GM18505 (cell line): Measurements from ENCODE around the gene SPEN.

Source experiments
- ATAC-seq: cut with Tn5 transposase; IDR thresholded peaks from one replicate; pipeline ENCODE4 v1.9.1; 2021; ENCODE audit not compliant: unreplicated experiment
- POLR2A ChIP-seq: IDR thresholded peaks from 4 replicates; pipeline ENCODE4 v1.6.1; 2011; ENCODE audit warnings: borderline replicate concordance; ENCODE audit not compliant: insufficient read depth, insufficient read length; ENCODE audit errors: extremely low read depth

Gene SPEN

DNA sequence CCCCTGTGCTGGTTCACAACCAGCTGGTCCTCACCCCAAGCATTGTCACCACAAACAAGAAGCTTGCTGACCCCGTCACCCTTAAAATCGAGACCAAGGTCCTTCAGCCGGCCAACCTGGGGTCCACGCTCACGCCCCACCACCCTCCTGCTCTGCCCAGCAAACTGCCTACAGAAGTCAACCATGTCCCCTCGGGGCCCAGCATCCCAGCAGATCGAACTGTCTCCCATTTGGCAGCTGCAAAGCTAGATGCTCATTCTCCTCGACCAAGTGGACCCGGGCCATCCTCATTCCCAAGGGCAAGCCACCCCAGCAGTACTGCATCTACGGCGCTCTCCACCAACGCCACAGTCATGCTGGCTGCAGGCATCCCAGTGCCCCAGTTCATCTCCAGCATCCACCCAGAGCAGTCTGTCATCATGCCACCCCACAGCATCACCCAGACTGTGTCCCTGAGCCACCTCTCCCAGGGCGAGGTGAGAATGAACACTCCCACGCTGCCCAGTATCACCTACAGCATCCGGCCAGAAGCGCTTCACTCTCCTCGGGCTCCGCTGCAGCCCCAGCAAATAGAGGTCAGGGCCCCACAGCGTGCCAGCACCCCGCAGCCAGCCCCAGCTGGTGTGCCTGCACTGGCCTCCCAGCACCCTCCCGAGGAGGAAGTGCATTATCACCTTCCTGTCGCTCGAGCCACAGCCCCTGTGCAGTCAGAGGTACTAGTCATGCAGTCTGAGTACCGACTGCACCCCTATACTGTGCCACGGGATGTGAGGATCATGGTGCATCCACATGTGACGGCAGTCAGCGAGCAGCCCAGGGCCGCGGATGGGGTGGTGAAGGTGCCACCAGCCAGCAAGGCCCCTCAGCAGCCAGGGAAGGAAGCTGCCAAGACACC, 87.8 kb downstream of the SPEN start:
- ATAC-seq, result no peak
- TF ChIP-seq POLR2A, result no peak

DNA sequence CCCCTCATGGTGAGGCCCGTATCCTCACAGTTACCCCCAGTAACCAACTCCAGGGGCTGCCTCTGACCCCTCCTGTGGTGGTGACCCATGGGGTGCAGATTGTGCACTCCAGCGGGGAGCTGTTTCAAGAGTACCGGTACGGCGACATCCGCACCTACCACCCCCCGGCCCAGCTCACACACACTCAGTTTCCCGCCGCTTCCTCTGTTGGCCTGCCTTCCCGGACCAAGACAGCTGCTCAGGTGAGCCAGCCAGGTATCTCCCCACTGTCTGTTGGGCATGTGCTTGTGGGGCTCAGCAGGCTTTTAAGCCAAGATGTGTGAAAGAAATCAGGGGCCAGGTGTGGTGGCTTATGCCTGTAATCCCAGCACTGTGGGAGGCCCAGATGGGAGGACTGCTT, 88.5 kb downstream of the SPEN start:
- TF ChIP-seq POLR2A, result no peak

DNA sequence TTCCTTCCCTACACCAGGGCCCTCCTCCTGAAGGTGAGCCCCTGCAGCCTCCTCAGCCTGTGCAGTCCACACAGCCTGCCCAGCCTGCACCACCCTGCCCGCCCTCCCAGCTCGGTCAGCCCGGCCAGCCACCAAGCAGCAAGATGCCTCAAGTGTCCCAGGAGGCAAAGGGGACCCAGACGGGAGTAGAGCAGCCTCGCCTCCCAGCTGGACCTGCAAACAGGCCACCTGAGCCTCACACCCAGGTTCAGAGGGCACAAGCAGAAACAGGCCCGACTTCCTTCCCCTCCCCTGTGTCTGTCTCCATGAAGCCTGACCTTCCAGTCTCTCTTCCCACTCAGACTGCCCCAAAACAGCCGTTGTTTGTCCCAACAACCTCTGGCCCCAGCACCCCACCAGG, 89.6 kb downstream of the SPEN start:
- no peak for TF ChIP-seq POLR2A
- ATAC-seq, result no peak

More for the DNA sequence above, 88.5 kb downstream of the SPEN start:
- no peak for ATAC-seq

DNA sequence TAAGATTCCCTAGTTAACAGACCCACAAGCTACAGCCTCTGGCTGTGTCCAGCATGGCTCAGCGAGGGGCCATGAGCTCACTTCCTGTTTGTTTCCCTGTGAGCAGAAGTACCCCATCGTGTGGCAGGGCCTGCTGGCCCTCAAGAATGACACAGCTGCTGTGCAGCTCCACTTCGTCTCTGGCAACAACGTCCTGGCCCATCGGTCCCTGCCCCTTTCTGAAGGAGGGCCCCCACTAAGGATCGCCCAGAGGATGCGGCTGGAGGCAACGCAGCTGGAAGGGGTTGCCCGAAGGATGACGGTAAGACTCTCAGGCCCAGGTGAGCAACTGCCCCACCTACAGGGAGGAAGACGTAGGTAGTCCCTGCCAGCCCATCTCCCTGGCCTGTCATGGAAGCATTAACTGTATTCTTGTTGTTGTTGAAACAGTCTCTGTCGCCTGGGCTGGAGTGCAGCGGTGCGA, 90.2 kb downstream of the SPEN start:
- no peak for ATAC-seq
- TF ChIP-seq POLR2A, result peak; percentile 19

DNA sequence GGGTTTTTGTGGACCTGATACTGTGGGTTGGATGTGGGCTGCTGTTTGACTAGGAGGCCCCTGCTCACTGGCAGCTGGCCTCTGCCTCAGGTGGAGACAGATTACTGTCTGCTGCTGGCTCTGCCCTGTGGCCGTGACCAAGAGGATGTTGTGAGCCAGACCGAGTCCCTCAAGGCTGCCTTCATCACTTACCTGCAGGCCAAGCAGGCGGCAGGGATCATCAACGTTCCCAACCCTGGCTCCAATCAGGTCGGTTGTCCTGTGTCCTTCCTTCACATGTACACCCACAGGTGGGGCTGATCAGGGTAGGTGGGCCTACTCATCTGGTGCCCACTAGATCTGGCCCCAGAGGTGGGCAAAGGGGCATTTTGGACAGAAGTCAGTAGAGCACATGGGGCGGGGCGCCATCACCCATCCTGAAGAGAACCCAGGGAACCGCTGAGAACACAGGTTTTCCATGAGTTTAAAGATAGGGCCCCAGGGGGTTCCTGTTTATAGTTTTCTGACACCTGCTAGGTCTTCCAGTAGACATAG, 91.2 kb downstream of the SPEN start:
- ATAC-seq, result no peak
- peak; percentile 15 for TF ChIP-seq POLR2A

DNA sequence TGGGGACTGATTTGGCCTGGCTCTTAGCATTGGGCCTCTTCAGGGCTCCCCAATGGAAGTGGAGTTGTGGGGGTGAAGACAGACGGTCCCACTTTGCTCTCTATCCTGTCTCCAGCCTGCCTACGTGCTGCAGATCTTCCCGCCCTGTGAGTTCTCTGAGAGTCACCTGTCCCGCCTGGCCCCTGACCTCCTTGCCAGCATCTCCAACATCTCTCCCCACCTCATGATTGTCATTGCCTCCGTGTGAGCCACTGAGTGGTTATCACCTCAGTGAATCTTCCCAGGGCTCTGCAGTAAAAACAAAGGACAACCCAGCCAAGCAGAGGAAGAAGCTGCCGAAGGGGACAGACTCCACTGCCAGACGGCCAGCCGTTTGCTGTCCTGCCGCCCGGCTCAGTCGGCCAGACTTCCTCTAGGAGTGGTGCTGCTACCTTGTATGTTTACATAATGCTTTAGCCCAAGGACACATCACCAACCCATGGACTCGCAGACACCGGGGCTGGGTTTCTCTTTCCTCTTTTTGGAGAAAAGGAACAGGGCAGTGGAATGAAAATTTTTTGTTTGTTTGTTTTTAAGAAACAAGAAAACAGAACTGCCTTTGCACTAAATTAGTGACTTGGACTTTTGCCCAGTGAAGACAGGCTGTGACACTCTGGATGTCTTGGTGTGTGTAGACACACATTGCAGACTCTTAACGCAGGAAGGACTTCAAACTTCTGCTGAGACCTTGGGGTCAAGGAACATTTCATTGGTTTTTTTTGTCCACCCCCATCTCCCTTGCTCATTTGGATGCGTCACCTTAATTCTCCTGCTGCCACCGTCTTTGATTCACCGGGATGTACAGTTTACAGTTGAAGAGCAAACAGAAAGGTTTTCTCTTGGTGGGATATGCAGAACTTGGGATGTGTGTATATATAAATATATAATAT, 91.9 kb downstream of the SPEN start:
- no peak for TF ChIP-seq POLR2A
- no peak for ATAC-seq

DNA sequence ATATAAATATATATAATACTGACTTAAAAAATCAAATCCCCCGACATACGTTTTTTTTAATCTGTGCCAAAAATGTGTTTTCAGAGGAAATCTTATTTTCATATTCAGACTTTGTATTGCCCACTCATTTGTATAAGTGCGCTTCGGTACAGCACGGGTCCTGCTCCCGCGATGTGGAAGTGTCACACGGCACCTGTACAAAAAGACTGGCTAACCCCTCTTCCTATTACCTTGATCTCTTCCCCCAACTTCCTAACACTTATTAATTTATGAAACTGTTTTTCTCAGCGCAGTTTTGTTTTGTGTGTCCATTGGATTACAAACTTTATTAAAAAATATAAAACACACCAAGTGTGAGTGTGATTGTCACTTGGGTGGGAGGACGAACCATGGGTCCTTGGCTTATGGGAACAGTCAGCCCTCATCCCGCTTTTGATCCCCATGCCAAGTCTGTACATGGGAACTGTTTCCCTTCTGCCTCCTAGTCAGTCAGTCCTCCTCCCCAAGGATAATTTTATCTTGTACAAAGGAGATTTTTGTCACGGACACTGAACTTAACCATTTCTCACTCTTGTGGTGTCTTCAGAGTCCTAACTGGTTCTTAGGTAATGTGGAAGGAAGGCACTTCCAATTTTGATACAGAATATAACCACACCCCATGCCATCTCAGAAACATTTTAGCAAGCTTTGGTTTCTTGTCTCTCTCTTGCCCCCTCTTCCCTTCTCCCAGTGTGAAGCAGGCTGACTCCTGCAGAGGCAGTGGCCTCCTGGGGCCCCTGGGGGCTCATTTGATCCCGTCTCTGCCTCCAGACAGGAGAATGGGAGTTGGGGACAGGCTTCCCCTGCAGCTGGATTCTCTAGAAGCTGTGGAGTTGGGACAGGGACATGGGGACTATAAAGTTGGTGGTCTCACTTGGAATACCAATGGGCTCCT, 92.9 kb downstream of the SPEN start:
- no peak for ATAC-seq
- no peak for TF ChIP-seq POLR2A

DNA sequence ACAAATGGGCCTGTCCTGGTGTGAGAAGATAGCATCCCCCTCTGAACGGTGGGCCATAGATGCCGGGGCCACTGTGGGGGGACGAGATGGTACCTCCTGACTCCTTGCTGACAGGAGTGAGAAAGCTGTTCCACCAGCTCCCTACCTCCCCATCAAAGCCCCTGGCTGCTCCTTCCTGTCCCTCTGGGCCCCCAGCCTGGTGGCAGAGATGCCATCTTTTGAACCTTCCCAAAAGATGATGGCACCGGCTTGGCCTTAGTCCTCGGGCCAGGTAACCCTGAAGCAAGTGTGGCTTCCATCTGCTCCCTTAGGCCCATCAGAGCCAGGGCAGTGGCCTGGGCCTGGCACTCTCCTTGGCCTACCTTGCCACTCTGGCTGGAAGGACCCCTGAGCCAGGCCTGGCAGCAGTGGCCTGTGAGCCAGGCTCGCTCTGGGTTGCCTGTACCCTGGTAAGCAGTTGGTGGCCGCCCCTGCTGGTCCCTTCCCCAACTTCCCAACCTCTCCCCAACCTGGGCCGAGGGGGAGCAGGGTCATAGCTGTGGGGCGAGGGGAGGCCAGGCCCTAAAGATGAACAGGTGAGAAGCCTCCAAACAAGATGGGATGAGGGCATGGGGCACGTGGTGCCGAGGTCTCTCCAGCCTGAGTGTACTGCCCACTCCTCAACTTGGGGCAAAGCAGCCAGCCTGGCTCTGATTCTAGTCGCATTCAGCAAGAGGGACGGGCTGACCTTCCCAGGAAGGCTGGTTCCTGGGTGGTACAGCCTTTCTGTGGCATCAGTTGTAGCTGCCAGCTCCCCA, 93.7 kb downstream of the SPEN start:
- no peak for TF ChIP-seq POLR2A
- ATAC-seq, result no peak

DNA sequence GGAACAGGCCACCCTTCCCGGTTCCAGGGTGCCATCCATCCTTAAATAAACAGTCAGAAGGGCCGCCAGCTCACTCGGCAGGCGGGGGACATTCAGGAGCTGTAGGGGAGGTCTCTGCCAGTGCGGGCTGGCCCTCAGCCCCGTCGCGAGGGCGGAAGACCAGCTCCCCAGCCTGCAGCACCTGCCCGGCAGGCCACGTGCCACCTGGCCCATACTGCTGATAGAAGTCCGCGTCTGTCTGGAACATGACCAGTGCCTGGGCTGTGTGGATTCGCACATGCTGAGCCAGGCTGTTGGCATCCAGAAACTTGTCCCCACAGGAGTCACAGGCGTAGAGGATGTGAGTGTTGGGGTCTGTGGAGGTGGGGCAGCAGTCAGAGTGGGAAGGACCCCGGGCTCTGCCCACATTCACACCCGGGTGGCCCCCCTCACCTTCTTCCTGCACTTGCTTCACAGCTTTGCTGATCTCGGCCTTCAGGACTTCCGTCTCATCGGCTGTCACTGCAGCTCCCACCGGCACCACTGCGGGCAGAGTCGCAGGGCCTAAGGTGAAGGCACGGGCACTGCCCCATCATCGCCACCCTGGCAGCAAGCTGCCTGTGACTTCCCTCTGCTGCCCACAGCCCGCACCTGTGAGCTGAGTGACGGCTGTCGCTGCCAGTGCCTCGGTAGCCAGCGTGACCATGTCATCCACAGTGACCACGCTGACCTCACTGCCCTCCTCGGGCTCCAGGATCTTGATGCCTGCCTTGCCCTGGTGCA, 94.6 kb downstream of the SPEN start:
- no peak for ATAC-seq

DNA sequence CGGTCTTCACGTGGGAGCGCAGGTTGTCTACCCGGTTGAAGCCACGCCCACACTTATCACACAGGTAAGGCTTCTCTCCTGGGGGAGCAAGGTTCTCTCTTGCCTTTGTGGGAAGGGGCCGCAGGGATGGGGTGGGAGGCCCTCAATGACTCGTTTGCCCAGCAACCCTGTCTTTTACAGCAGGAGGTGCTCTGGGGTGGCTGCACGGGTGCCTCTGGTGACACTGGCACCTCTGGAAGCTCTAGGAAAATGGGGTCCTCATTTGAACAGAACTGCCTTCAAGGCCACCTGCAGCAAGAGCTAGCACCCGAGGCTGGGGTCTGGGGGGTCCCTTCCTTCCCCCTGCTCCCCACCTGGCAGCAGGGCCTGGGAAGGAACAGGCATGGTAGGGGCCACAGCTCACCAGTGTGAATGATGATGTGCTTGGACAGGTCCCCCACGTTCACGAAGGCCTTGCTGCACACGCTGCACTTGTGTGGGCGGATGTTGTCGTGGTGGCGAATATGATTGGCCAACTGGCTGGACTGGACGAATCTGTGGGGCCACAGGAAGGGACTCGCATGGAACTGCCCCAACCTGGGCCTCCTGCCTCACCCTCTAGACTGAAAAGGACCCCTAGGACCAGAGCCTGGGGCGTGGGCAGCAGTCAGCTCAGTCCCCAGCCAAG, 95.3 kb downstream of the SPEN start:
- no peak for ATAC-seq
- no peak for TF ChIP-seq POLR2A

More for the DNA sequence above, 94.6 kb downstream of the SPEN start:
- TF ChIP-seq POLR2A, result peak; percentile 44

DNA sequence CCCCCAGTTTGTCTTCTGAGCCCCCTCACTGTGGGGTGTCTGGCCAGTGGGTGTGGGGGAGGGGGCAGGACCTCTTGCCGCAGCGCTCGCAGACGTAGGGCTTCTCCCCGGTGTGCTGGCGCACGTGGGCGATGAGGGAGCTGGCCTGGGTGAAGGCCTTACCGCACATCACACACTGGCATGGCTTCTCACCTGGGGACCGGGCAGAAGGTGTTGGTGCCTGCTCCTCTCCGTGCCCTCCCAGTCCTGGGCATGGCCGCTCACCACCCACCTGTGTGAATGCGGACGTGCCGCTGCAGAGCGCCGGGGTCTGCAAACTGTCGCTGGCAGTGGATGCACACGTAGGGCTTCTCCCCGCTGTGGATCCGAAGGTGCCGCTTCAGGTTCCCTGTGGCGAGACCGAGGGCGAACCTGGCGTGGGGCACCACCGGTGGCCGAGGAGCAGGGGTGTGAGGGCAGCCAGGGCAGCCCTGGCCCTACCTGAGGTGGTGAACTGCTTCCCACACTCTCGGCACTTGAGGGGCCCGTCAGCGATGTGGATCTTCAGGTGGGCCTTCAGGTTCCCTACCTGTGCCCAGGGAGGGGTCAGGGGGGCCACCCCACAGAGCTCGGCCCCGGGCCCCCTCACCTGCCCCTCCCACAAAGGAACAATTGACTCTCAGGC, 96.0 kb downstream of the SPEN start:
- no peak for TF ChIP-seq POLR2A
- no peak for ATAC-seq

DNA sequence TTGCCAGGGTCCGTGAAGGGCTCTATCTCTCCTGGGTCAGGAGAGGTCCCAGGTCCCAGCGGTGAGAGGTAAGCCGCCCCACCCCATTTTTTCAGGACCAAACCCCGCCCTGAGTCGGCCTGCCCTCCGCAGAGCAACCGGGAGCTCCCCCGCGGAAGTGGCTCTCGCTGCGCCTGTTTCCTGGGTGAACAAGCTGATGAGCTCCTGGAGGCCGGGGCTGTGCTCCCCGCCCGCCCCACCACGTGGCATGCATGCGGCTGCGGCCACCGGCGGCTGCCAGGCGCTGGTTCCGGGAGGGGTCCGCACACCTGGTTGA, 96.4 kb downstream of the SPEN start:
- TF ChIP-seq POLR2A, result no peak
- ATAC-seq, result no peak
